GM18873 (cell line): ENCODE results near the gene UGT1A5.

Source experiments
- ATAC-seq: cut with Tn5 transposase; IDR thresholded peaks from one replicate; pipeline ENCODE4 v1.9.1; 2021; ENCODE audit warnings: mild to moderate bottlenecking, moderate library complexity, moderate number of reproducible peaks; ENCODE audit not compliant: unreplicated experiment, low FRiP score

UGT1A5 gene

DNA sequence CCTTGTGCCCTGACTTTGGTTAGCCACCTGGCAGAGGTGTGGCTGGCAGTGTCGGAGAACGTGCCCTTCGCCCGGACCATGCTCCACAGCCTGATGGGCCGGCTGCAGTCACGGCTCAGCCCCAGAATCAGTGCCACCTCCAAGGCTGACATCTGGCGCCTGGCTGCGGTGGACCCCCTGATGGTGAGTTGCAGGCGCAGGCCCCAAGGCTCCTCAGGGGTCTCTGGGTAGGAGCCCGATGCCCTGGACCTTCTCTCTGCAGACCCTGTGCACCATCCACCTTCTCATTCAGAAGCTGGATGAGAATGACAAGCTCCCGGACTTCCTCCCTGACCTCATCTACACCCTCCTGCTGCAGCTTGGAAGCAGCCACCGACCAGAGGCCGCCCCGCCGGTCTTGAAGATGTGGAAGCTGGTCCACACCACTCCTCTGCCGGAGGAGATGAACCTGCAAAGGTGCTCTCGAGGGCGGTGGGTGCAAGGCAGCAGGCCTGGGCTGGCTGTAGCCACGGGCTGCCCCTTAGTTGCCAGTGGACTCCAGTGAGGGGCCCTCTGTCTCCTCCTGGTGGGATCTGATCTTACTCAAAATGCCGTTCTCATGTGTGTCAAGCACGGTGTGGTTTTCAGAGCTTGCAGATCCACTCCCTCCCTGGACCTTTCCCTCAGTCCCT, 109.5 kb downstream of the UGT1A5 start:
- no peak for ATAC-seq
